Glutamatergic neuron (in vitro differentiated cells): ENCODE measurements around the gene KIF4A. TPM values are rescaled to one million over a fixed set of nuclear protein-coding genes. Genes with fewer than 3 reads are reported as not detected.
"Not testable (repeated sequence)": the region's sequence is repeated elsewhere in the genome, so short reads cannot be mapped to it uniquely, and the experiment has no call there.

Experiments used
- DNase-seq: peaks from one replicate; pipeline ENCODE4 v3.0.0; 2022
- H3K27ac Mint-ChIP-seq: one replicate; pipeline ENCODE4 v1.8.0; 2020; ENCODE audit warnings: mild to moderate bottlenecking, mixed read lengths, inconsistent platforms; ENCODE audit not compliant: unreplicated experiment
- H3K27me3 Mint-ChIP-seq: one replicate; pipeline ENCODE4 v1.8.0; 2020; ENCODE audit warnings: mild to moderate bottlenecking, moderate library complexity, mixed read lengths, inconsistent platforms; ENCODE audit not compliant: unreplicated experiment
- H3K36me3 Mint-ChIP-seq: one replicate; pipeline ENCODE4 v1.8.0; 2020; ENCODE audit warnings: mild to moderate bottlenecking, mixed read lengths, inconsistent platforms; ENCODE audit not compliant: unreplicated experiment
- H3K4me1 Mint-ChIP-seq: one replicate; pipeline ENCODE4 v1.8.0; 2020; ENCODE audit warnings: mild to moderate bottlenecking, low read depth, mixed read lengths, inconsistent platforms; ENCODE audit not compliant: unreplicated experiment
- H3K4me3 Mint-ChIP-seq: one replicate; pipeline ENCODE4 v1.8.0; 2020; ENCODE audit warnings: mild to moderate bottlenecking, mixed read lengths, inconsistent platforms; ENCODE audit not compliant: unreplicated experiment
- H3K9me3 Mint-ChIP-seq: one replicate; pipeline ENCODE4 v1.8.0; 2020; ENCODE audit warnings: mild to moderate bottlenecking, moderate library complexity, mixed read lengths, inconsistent platforms; ENCODE audit not compliant: unreplicated experiment
- CTCF ChIP-seq: fragments of 200-600 bp; sonication (generic); IDR thresholded peaks from one replicate; pipeline ENCODE4 v1.5.0; 2021; ENCODE audit not compliant: partially characterized antibody, unreplicated experiment
- total RNA-seq: library from RNA; stranded (reverse); fragmentation: NEBNext Ultra II Directional; extraction: Animal tissue kit (Norgen Biotek cat#: 25700); gene quantifications from one replicate; pipeline ENCODE4 v1.2.1, GENCODE V29; 2021; ENCODE audit not compliant: unreplicated experiment

The KIF4A gene
- total RNA-seq, 1 donor from 2014 or later: 4.6 TPM

- no peak overlapping the region for H3K4me3 Mint-ChIP-seq
- no peak for TF ChIP-seq CTCF
- H3K27me3 Mint-ChIP-seq: no peaks in the 10 kb centered on the region
- no peaks in the 10 kb centered on the region for H3K4me1 Mint-ChIP-seq
- no peaks in the 10 kb centered on the region for H3K36me3 Mint-ChIP-seq
- no peak overlapping the region for H3K27ac Mint-ChIP-seq
- no peaks in the 10 kb centered on the region for H3K9me3 Mint-ChIP-seq
- DNase-seq: no peak
Measured at GRCh38 chrX:70338290-70338689, 48.4 kb downstream of the KIF4A start.

GRCh38 chrX:70343435-70343834 is 53.5 kb downstream of the KIF4A start:
- H3K4me3 Mint-ChIP-seq: no peak overlapping the region
- DNase-seq: no peak
- H3K27ac Mint-ChIP-seq: no peak overlapping the region
- TF ChIP-seq CTCF: no peak
- H3K27me3 Mint-ChIP-seq: no peaks in the 10 kb centered on the region
- H3K36me3 Mint-ChIP-seq: peaks cover 6% of the 10 kb centered on the region
- H3K4me1 Mint-ChIP-seq: no peaks in the 10 kb centered on the region
- no peaks in the 10 kb centered on the region for H3K9me3 Mint-ChIP-seq

GRCh38 chrX:70346418-70347070 is 56.6 kb downstream of the KIF4A start:
- Mint-ChIP-seq H3K27ac (no peak overlapping the region), H3K4me3 (no peak overlapping the region), H3K36me3 (peaks cover 6% of the 10 kb centered on the region), H3K27me3 (no peaks in the 10 kb centered on the region), H3K4me1 (no peaks in the 10 kb centered on the region), H3K9me3 (no peaks in the 10 kb centered on the region)
- no peak for TF ChIP-seq CTCF
- no peak for DNase-seq

GRCh38 chrX:70348825-70349224 is 58.9 kb downstream of the KIF4A start:
- H3K27ac Mint-ChIP-seq, H3K27me3 Mint-ChIP-seq, H3K36me3 Mint-ChIP-seq, H3K9me3 Mint-ChIP-seq, H3K4me3 Mint-ChIP-seq, H3K4me1 Mint-ChIP-seq, DNase-seq: not testable (repeated sequence)

GRCh38 chrX:70349367-70350125 is 59.6 kb downstream of the KIF4A start:
- not testable (repeated sequence) for H3K4me3 Mint-ChIP-seq, DNase-seq, H3K9me3 Mint-ChIP-seq, H3K4me1 Mint-ChIP-seq, H3K36me3 Mint-ChIP-seq, H3K27me3 Mint-ChIP-seq, H3K27ac Mint-ChIP-seq

GRCh38 chrX:70352496-70352895 is 62.6 kb downstream of the KIF4A start:
- Mint-ChIP-seq H3K4me3 (no peak overlapping the region), H3K27ac (no peak overlapping the region), H3K9me3 (no peaks in the 10 kb centered on the region), H3K36me3 (peaks cover 6% of the 10 kb centered on the region), H3K27me3 (no peaks in the 10 kb centered on the region), H3K4me1 (no peaks in the 10 kb centered on the region)
- TF ChIP-seq CTCF: no peak
- DNase-seq: no peak
